ENCODE data around the gene PRKD2. TPM values are rescaled to one million over a fixed set of nuclear protein-coding genes. Genes with fewer than 3 reads are reported as not detected.

Gene PRKD2
- total RNA-seq, 1 experiment from 2014 or later, result 30.4 TPM

GRCh38 chr19:46670813-46671212 lies 46.1 kb downstream of the PRKD2 start:
- peaks cover 25% of the 10 kb centered on the region for H3K36me3 Mint-ChIP-seq (ENCODE audit: insufficient read depth, unreplicated experiment)
- ChIA-PET POLR2A (interaction anchor here (0.6 to 1.3 kb wide), 2 partner anchors 9 to 42 kb away, joined by 3 read pairs; no protein-coding TSS in a partner anchor), CTCF (no interaction called here)
- no peak overlapping the region for H3K27ac Mint-ChIP-seq (ENCODE audit: low read depth, unreplicated experiment)
- no peaks in the 10 kb centered on the region for H3K9me3 Mint-ChIP-seq (ENCODE audit: unreplicated experiment)
- DNase-seq (ENCODE audit: unreplicated experiment), result no peak
- no peak for TF ChIP-seq CTCF (IDR thresholded peaks at IDR 0.05; ENCODE audit: unreplicated experiment)
- H3K27me3 Mint-ChIP-seq (ENCODE audit: insufficient read depth, unreplicated experiment), result no peaks in the 10 kb centered on the region
- intact Hi-C loops (cut with micrococcal nuclease), result no loop called here
- no peaks in the 10 kb centered on the region for H3K4me1 Mint-ChIP-seq (ENCODE audit: insufficient read depth, unreplicated experiment)
- H3K4me3 Mint-ChIP-seq (ENCODE audit: unreplicated experiment), result no peak overlapping the region
- no TSS peak for BruUV-seq (replicated peaks)

DNA sequence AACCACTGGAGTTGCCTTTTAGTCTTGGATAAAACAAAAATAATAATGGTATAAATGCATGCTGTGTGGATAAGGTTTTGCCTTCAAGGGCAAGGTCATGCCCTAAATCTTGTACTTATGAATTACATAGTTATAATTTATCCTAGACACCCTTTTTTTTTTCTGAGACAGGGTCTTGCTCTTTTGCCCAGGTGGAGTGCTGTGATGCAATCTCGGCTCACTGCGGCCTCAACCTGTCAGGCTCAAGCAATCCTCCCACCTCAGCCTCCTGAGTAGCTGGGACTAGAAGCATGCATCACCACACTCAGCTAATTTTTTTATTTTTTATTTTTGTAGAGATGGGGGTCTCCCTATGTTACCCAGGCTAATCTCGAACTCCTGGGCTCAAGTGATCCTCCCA lies 48.3 kb downstream of the PRKD2 start:
- Mint-ChIP-seq H3K27ac (ENCODE audit: low read depth, unreplicated experiment) (no peak overlapping the region), H3K4me1 (ENCODE audit: insufficient read depth, unreplicated experiment) (no peaks in the 10 kb centered on the region), H3K27me3 (ENCODE audit: insufficient read depth, unreplicated experiment) (peaks cover 9% of the 10 kb centered on the region), H3K36me3 (ENCODE audit: insufficient read depth, unreplicated experiment) (peaks cover 7% of the 10 kb centered on the region), H3K9me3 (ENCODE audit: unreplicated experiment) (no peaks in the 10 kb centered on the region), H3K4me3 (ENCODE audit: unreplicated experiment) (no peak overlapping the region)
- CTCF ChIA-PET, result interaction anchor here (1.0 kb wide), 1 partner anchor 36 kb away, joined by 3 read pairs; no protein-coding TSS in a partner anchor
- no peak for TF ChIP-seq CTCF (IDR thresholded peaks at IDR 0.05; ENCODE audit: unreplicated experiment)
- POLR2A ChIA-PET, result no interaction called here
- DNase-seq (ENCODE audit: unreplicated experiment), result no peak
- no TSS peak for BruUV-seq (replicated peaks)
- intact Hi-C loops (cut with micrococcal nuclease), result no loop called here

GRCh38 chr19:46665072-46665471 lies 51.8 kb downstream of the PRKD2 start:
- Mint-ChIP-seq H3K9me3 (ENCODE audit: unreplicated experiment) (no peaks in the 10 kb centered on the region), H3K27me3 (ENCODE audit: insufficient read depth, unreplicated experiment) (peaks cover 21% of the 10 kb centered on the region), H3K4me1 (ENCODE audit: insufficient read depth, unreplicated experiment) (no peaks in the 10 kb centered on the region), H3K27ac (ENCODE audit: low read depth, unreplicated experiment) (no peak overlapping the region), H3K36me3 (ENCODE audit: insufficient read depth, unreplicated experiment) (no peaks in the 10 kb centered on the region), H3K4me3 (ENCODE audit: unreplicated experiment) (no peak overlapping the region)
- no peak for TF ChIP-seq CTCF (IDR thresholded peaks at IDR 0.05; ENCODE audit: unreplicated experiment)
- no TSS peak for BruUV-seq (replicated peaks)
- intact Hi-C loops (cut with micrococcal nuclease), result no loop called here
- POLR2A ChIA-PET, result interaction anchor here (0.6 kb wide), 2 partner anchors 47 to 66 kb away, joined by 3 read pairs; no protein-coding TSS in a partner anchor
- CTCF ChIA-PET, result interaction anchor here (0.6 to 1.0 kb wide), 3 partner anchors 9 to 48 kb away, joined by 4 to 6 read pairs (median 4); no protein-coding TSS in a partner anchor
- DNase-seq (ENCODE audit: unreplicated experiment), result no peak

- intact Hi-C loops (cut with micrococcal nuclease), result loop anchor here (1.0 to 5.0 kb wide), 3 partner anchors 48 to 133 kb away; no protein-coding TSS in a partner anchor
- H3K36me3 Mint-ChIP-seq (ENCODE audit: insufficient read depth, unreplicated experiment), result no peaks in the 10 kb centered on the region
- peak; percentile 94 for TF ChIP-seq CTCF (IDR thresholded peaks at IDR 0.05; ENCODE audit: unreplicated experiment)
- H3K27ac Mint-ChIP-seq (ENCODE audit: low read depth, unreplicated experiment), result peak overlapping the region; percentile 39
- BruUV-seq (replicated peaks), result no TSS peak
- peaks cover 7% of the 10 kb centered on the region for H3K4me1 Mint-ChIP-seq (ENCODE audit: insufficient read depth, unreplicated experiment)
- H3K27me3 Mint-ChIP-seq (ENCODE audit: insufficient read depth, unreplicated experiment), result peaks cover 41% of the 10 kb centered on the region
- no peaks in the 10 kb centered on the region for H3K9me3 Mint-ChIP-seq (ENCODE audit: unreplicated experiment)
- ChIA-PET POLR2A (interaction anchor here (0.8 to 2.6 kb wide), 13 partner anchors 9 to 1082 kb away, joined by 3 to 30 read pairs (median 4); partner anchors contain the start of genes CALM3 and MYPOP), CTCF (interaction anchor here (0.5 to 3.3 kb wide), 44 partner anchors 10 to 671 kb away, joined by 3 to 101 read pairs (median 4); no protein-coding TSS in a partner anchor)
- H3K4me3 Mint-ChIP-seq (ENCODE audit: unreplicated experiment), result peak overlapping the region; percentile 63
- DNase-seq (ENCODE audit: unreplicated experiment), result peak; percentile 88
Measured at GRCh38 chr19:46661735-46662592, 55.0 kb downstream of the PRKD2 start.
